HEK293 (cell line): ENCODE measurements around the gene FAAH2.

ENCODE experiments used
- CTCF ChIP-seq: fragments of 450-650 bp; formaldehyde crosslinking; IDR thresholded peaks from 2 replicates; pipeline ENCODE4 v1.5.1; 2016; ENCODE audit warnings: missing biosample characterization, missing genetic modification characterization
- PRDM10 ChIP-seq: fragments of 450-650 bp; formaldehyde crosslinking; IDR thresholded peaks from 2 replicates; pipeline ENCODE4 v1.5.1; 2016; ENCODE audit warnings: missing biosample characterization, missing genetic modification characterization
- ZNF169 ChIP-seq: fragments of 450-650 bp; formaldehyde crosslinking; IDR thresholded peaks from 2 replicates; pipeline ENCODE4 v1.5.1; 2016; ENCODE audit warnings: missing biosample characterization, missing genetic modification characterization
- ZNF398 ChIP-seq: fragments of 450-650 bp; formaldehyde crosslinking; IDR thresholded peaks from 2 replicates; pipeline ENCODE4 v1.5.1; 2017; ENCODE audit warnings: missing biosample characterization, missing genetic modification characterization
- ZNF433 ChIP-seq: fragments of 450-650 bp; formaldehyde crosslinking; IDR thresholded peaks from 2 replicates; pipeline ENCODE4 v1.5.1; 2016; ENCODE audit warnings: missing biosample characterization, missing genetic modification characterization, low read depth
- ZNF660 ChIP-seq: fragments of 450-650 bp; IDR thresholded peaks from 2 replicates; pipeline ENCODE4 v1.5.1; 2018; ENCODE audit warnings: missing biosample characterization, mild to moderate bottlenecking, missing genetic modification characterization
- ZNF747 ChIP-seq: fragments of 450-650 bp; formaldehyde crosslinking; IDR thresholded peaks from 2 replicates; pipeline ENCODE4 v1.5.1; 2016; ENCODE audit warnings: missing biosample characterization, missing genetic modification characterization

- TF ChIP-seq ZNF433 (tag by site-specific recombination) = no peak
- TF ChIP-seq ZNF660 = no peak
- no peak for TF ChIP-seq ZNF169
- no peak for TF ChIP-seq PRDM10 (tag by site-specific recombination)
- TF ChIP-seq ZNF398 (tag by site-specific recombination) = no peak
- TF ChIP-seq CTCF (tag by site-specific recombination) = no peak
- TF ChIP-seq ZNF747 (tag by site-specific recombination) = no peak
Observed at GRCh38 chrX:57266871-57267270, 19.6 kb upstream of the FAAH2 start.
